HepG2 (cell line): ENCODE measurements around the gene RASGRF1. TPM values are rescaled to one million over a fixed set of nuclear protein-coding genes. Genes with fewer than 3 reads are reported as not detected.

ENCODE experiments used
- ATAC-seq: fragments of 200-7000 bp; cut with Tn5 transposase; 3 replicates; pipeline ENCODE4 v1.9.1; 2020; ENCODE audit warnings: mild to moderate bottlenecking, moderate library complexity
- BruUV-seq: library from RNA; stranded (reverse); fragments of 400-500 nt; replicated peaks from 2 replicates; lab custom pipeline; 2021; lab: Mats Ljungman, UMichigan
- CTCF ChIA-PET: fragments of 300-600 bp; formaldehyde crosslinking; extraction: SDS; loops from one replicate; lab custom pipeline; 2021; ENCODE audit warnings: low total read pairs, inconsistent platforms, low intra/inter-chr PET ratio; lab: Yijun Ruan, JAX
- POLR2A ChIA-PET: fragments of 350-600 bp; sonication (Branson Sonifier 250); formaldehyde crosslinking; loops from one replicate; lab custom pipeline; 2020; ENCODE audit warnings: antibody characterized with exemption, inconsistent platforms; lab: Yijun Ruan, JAX
- DNase-seq: peaks from one replicate; pipeline ENCODE4 v3.0.0-alpha.2; 2015; ENCODE audit warnings: low spot score
- FAIRE-seq: peaks from 3 replicates; lab custom pipeline; 2011; peaks lifted over from hg19 to GRCh38; lab: Jason Lieb, UNC
- H2AFZ ChIP-seq: one replicate; pipeline ENCODE4 v1.6.1; 2011; ENCODE audit warnings: low read length, inconsistent platforms
- H3K27ac ChIP-seq: fragments of 300-600 bp; 3 replicates; pipeline ENCODE4 v1.8.0; 2011; ENCODE audit warnings: mixed run types, mild to moderate bottlenecking, mixed read lengths, low read length, inconsistent platforms; ENCODE audit not compliant: insufficient read depth; ENCODE audit errors: extremely low read length
- H3K27me3 ChIP-seq, 2 experiments: fragments of 200-600 bp in 1 of 2; 2 replicates in 1 of 2; 3 replicates in 1 of 2; pipeline versions ENCODE4 v1.6.0 to v1.8.0; 2011; ENCODE audit warnings: low read length in 2 of 2, mild to moderate bottlenecking in 2 of 2, moderate library complexity in 2 of 2, inconsistent platforms in 1 of 2; ENCODE audit not compliant: insufficient read depth in 2 of 2, control insufficient read depth in 1 of 2
- H3K36me3 ChIP-seq, 2 experiments: fragments of 200-600 bp in 1 of 2; replicated peaks in 1 of 2; 2 replicates in 1 of 2; 3 replicates in 1 of 2; pipeline versions ENCODE4 v1.5.1 to v1.8.0; 2011; ENCODE audit warnings: low read length in 2 of 2, inconsistent platforms in 1 of 2; ENCODE audit not compliant: insufficient read depth in 2 of 2, control insufficient read depth in 1 of 2
- H3K4me1 ChIP-seq: 2 replicates; pipeline ENCODE4 v1.5.1; 2012; ENCODE audit warnings: low read length, inconsistent platforms; ENCODE audit not compliant: insufficient read depth
- H3K4me2 ChIP-seq: 2 replicates; pipeline ENCODE4 v1.6.0; 2011; ENCODE audit warnings: low read depth, low read length, inconsistent platforms
- H3K4me3 ChIP-seq, 3 experiments: fragments of 200-600 bp in 1 of 3; sonication (generic), shearing (Covaris generic) in 1 of 3; replicated peaks in 1 of 3; 2 replicates each; pipeline ENCODE4 v1.5.1; 2011 to 2016; ENCODE audit warnings: low read length in 3 of 3, inconsistent platforms in 2 of 3, low read depth in 2 of 3, mild to moderate bottlenecking in 2 of 3, control low read depth in 1 of 3, mixed read lengths in 1 of 3; ENCODE audit not compliant: insufficient read depth in 1 of 3
- H3K79me2 ChIP-seq: one replicate; pipeline ENCODE4 v1.6.1; 2011; ENCODE audit warnings: low read length, inconsistent platforms; ENCODE audit not compliant: insufficient read depth
- H3K9ac ChIP-seq: 2 replicates; pipeline ENCODE4 v1.6.0; 2011; ENCODE audit warnings: mild to moderate bottlenecking, low read depth, low read length, inconsistent platforms; ENCODE audit not compliant: insufficient read depth
- H3K9me3 ChIP-seq: 2 replicates; pipeline ENCODE4 v1.5.1; 2012; ENCODE audit warnings: mild to moderate bottlenecking, low read length
- H4K20me1 ChIP-seq: 2 replicates; pipeline ENCODE4 v1.6.0; 2011; ENCODE audit warnings: inconsistent platforms, mild to moderate bottlenecking, low read length, moderate library complexity; ENCODE audit not compliant: insufficient read depth
- AGO1 ChIP-seq: fragments of 200-400 bp; formaldehyde crosslinking; IDR thresholded peaks from 2 replicates; pipeline ENCODE4 v1.6.1; 2017; ENCODE audit warnings: mild to moderate bottlenecking, low read depth, low read length, moderate library complexity; ENCODE audit not compliant: poor library complexity, severe bottlenecking
- CCAR2 ChIP-seq: fragments of 200-400 bp; formaldehyde crosslinking; optimal IDR thresholded peaks from 2 replicates; pipeline ENCODE3; 2018; ENCODE audit warnings: low read depth, mild to moderate bottlenecking, low read length, moderate library complexity
- ETV5 ChIP-seq: IDR thresholded peaks from 2 replicates; pipeline ENCODE4 v1.6.1; 2018; ENCODE audit warnings: missing biosample characterization, missing genetic modification reagents, inconsistent platforms, borderline replicate concordance
- KIAA2018 ChIP-seq: sonication (generic); formaldehyde crosslinking; IDR thresholded peaks from 2 replicates; pipeline ENCODE4 v1.5.0; 2020; ENCODE audit warnings: mild to moderate bottlenecking, missing genetic modification reagents, borderline replicate concordance
- NFATC3 ChIP-seq: sonication (generic); formaldehyde crosslinking; IDR thresholded peaks from 2 replicates; pipeline ENCODE4 v1.5.1; 2020; ENCODE audit warnings: mild to moderate bottlenecking, missing genetic modification reagents
- NONO ChIP-seq, 2 experiments: fragments of 450-650 bp in 1 of 2; sonication (generic) in 1 of 2; formaldehyde crosslinking in 1 of 2; IDR thresholded peaks in 1 of 2; conservative IDR thresholded peaks in 1 of 2; 2 replicates each; pipeline versions ENCODE4 v1.6.1 to v1.8.0; 2017 to 2022; ENCODE audit warnings: mild to moderate bottlenecking in 1 of 2, missing genetic modification reagents in 1 of 2, moderate library complexity in 1 of 2
- TFAP4 ChIP-seq: sonication (generic); IDR thresholded peaks from 2 replicates; pipeline ENCODE4 v1.6.1; 2016; ENCODE audit warnings: low read depth, borderline replicate concordance
- ZNF768 ChIP-seq: sonication (generic); formaldehyde crosslinking; IDR thresholded peaks from 2 replicates; pipeline ENCODE4 v1.4.0; 2020; ENCODE audit warnings: missing genetic modification reagents
- WGBS: methylation state at CpG from one replicate; pipeline ENCODE4 v1.1.6; 2017; ENCODE audit warnings: low lambda C conversion rate; 5-methylcytosine and 5-hydroxymethylcytosine counted together
- in situ Hi-C: cut with HindIII; loops from 2 replicates; pipeline ENCODE4 v1.10.0; 2017; ENCODE audit warnings: low pct_unique_long_range_greater_than_20kb; ENCODE audit not compliant: extremely low pct_ligation_motif_present
- intact Hi-C: fragments of 100-400 bp; cut with micrococcal nuclease; formaldehyde crosslinking; loops from one replicate; pipeline ENCODE4 v1.10.0; 2022; ENCODE audit not compliant: unreplicated experiment
- polyA plus RNA-seq, 8 experiments: library from polyadenylated mRNA; depleted of rRNA in 3 of 8; stranded (reverse) in 7 of 8; unstranded in 1 of 8; fragments of >200 nt; fragmentation: Illumina TruSeq in 4 of 8; extraction: Trizol in 4 of 8; gene quantifications; 2 replicates each; pipeline versions ENCODE4 v1.2.1 to v1.2.3, GENCODE V29; 2011 to 2016; ENCODE audit warnings: low read depth in 4 of 8, missing spikeins in 1 of 8, mixed read lengths in 1 of 8; ENCODE audit not compliant: insufficient read depth in 1 of 8
- total RNA-seq, 5 experiments: library from RNA; depleted of rRNA; stranded (reverse); fragments of >200 nt; fragmentation: Illumina TruSeq; extraction: Trizol; gene quantifications; 2 replicates each; pipeline ENCODE4 v1.2.3, GENCODE V29; 2016; ENCODE audit warnings: low read depth in 1 of 5

Gene RASGRF1
- total and polyA plus RNA-seq, 2 of the 13 experiments (the other 11 are each of a cell fraction or from before 2014, with no cell fraction given) = 0.55 to 3.0 TPM

GRCh38 chr15:79065706-79066376, 24.7 kb downstream of the RASGRF1 start:
- intact Hi-C loops (no loop called here), in situ Hi-C loops (no loop called here)
- CTCF ChIA-PET = no interaction called here
- Histone ChIP-seq H3K27me3 (peaks cover 0 to 1% of the 10 kb centered on the region in 2 experiments; a peak in 1 of 5 replicates), H3K36me3 (no peaks in the 10 kb centered on the region), H2AFZ (no peak overlapping the region), H4K20me1 (no peaks in the 10 kb centered on the region), H3K4me1 (peaks cover 11% of the 10 kb centered on the region), H3K9ac (no peak overlapping the region), H3K4me3 (no peak overlapping the region), H3K9me3 (no peaks in the 10 kb centered on the region), H3K4me2 (no peak overlapping the region), H3K79me2 (no peaks in the 10 kb centered on the region), H3K27ac (no peak overlapping the region)
- FAIRE-seq (no peak), ATAC-seq (no peak), DNase-seq (no peak)
- POLR2A ChIA-PET = no interaction called here
- no TSS peak for BruUV-seq
- WGBS = 44% methylated on average over 6 of the region's 8 CpGs
- no peak for TF ChIP-seq TFAP4
- peak; percentile 80; the same call in 1 of the 2 replicates for TF ChIP-seq ZNF768
- no peak for TF ChIP-seq NFATC3 (CRISPR knock-in tag)
- TF ChIP-seq AGO1 = no peak

- H3K79me2 ChIP-seq = no peaks in the 10 kb centered on the region
- H4K20me1 ChIP-seq = no peaks in the 10 kb centered on the region
- no peak overlapping the region for H2AFZ ChIP-seq
- 24% methylated on average over 5 of the region's 5 CpGs for WGBS
- ChIA-PET CTCF (no interaction called here), POLR2A (no interaction called here)
- intact Hi-C loops = no loop called here
- H3K4me3 ChIP-seq = no peak overlapping the region
- TF ChIP-seq NONO (IDR thresholded peaks at IDR 0.05) = no peak
- no peak for TF ChIP-seq NONO (CRISPR knock-in tag; conservative IDR thresholded peaks at IDR 0.05)
- no peak for TF ChIP-seq ETV5 (CRISPR knock-in tag)
- no peak for TF ChIP-seq KIAA2018 (CRISPR knock-in tag)
- TF ChIP-seq CCAR2 = no peak
- no peak for DNase-seq
- ATAC-seq = no peak
- no peak for FAIRE-seq
- in situ Hi-C loops = no loop called here
- no peak overlapping the region for H3K4me2 ChIP-seq
- peaks cover 11% of the 10 kb centered on the region for H3K4me1 ChIP-seq
- no peak overlapping the region for H3K27ac ChIP-seq
- H3K9ac ChIP-seq = no peak overlapping the region
- H3K9me3 ChIP-seq = no peaks in the 10 kb centered on the region
- no TSS peak for BruUV-seq
- no peaks in the 10 kb centered on the region for H3K36me3 ChIP-seq
- H3K27me3 ChIP-seq = no peaks in the 10 kb centered on the region; a peak in 1 of 5 replicates
Measured at GRCh38 chr15:79065361-79065705, 25.2 kb downstream of the RASGRF1 start.
